ENCODE measurements around the gene PRPF4.
A peak's percentile ranks its signal among the peaks of the same experiment; 100 is the strongest.
"Not testable (repeated sequence)": the region's sequence is repeated elsewhere in the genome, so short reads cannot be mapped to it uniquely, and the experiment has no call there.

The PRPF4 gene

DNA sequence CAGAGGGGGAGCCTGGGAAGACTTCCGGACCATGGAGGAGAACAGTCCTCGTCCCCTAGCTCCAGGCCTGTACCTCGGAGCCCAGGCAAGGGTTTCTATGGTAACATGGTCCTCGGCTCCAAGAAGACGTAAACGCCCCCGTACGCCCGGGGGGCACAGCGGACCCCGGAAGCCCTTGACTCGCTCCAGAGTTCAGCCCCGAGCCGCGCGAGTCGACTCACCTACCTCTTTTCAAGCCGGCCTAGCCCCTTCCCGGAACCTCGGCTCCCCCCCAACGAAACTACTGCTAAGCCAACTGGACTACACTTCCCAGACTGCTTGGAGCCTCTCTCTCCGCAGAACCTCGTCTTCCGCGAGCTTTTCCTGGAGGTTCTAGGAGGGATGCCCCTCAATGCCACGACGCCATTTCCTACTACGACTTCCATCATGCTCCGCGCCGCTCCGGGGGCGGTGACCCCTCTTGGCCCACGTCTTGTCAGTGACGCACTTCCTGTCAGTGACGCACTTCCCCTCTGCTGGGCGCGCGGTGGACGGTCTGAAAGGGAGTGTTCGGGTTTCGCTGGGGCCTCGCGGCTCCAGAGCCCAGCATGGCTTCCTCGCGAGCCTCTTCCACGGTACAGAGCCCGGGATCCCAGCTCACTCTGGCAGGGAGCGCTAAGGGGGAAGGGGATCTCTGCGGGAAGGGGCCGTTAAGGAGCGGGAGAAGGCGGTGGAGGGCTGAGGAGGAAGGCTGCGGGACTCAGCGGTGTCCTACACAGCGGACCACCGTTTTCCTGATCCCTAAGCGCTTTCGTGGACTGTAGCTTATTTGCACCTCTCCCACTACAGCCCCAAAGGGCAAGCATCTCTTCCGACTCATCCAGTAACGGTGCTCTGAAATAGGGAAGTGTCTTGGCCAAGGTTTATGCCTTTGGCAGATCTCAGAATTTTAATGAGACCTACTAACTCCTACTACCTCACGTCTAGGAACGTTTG is at the start of gene PRPF4, which contains the start of gene CDC26:
Gene PRPF4, plus strand, starts transcription at position 502 of the 975 bp plus-strand sequence. Its CDS starts 86 bp downstream, at position 588.
Gene CDC26, minus strand, starts transcription at position 416 of the 975 bp plus-strand sequence. CDS start 3,065 bp downstream, outside the sequence.
- peak; percentile 86 for DNase-seq

DNA sequence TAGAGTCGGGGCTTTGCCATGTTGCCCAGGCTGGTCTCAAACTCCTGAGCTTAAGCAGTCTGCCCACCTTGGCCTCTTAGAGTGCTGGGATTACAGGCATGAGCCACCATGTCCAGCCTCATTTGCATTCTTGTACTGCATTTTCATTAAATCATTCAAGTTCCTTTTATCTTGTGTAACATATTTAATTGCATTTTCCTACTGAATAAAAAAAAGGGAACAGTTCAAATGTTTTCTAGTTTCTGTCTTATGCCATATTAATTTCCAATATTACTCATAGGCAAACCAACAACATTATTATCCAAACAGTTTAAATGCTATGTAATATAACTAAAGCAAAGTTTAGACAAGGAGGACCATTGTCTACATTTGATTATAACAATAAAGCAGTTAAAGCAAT is 48.0 kb upstream of the PRPF4 start:
- no peak for DNase-seq

DNA sequence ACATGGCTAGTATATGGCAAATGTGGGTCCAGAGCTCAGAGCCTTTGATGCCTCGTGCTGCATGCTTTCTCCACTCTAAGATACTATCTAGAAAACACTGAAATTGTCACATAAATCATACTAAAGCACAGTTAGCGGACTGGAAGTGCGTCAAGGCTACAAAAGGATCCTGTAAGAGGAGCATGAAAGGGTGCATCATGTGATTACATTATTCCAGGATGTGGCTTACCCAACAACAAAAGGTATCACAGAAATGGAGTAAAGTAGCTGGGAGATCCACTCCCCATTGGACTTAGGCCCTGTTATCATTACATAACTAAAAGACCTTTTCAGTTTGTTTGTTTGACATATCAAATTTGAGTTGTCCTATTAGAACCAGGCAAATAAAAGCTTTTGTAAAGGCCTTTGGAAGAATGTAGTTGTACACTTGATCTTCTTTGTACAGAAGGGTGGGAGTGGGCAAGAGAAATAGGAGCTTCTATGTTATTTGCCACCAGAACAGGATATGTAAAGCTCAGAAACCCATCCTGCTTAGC is 47.3 kb upstream of the PRPF4 start:
- no peak for DNase-seq

DNA sequence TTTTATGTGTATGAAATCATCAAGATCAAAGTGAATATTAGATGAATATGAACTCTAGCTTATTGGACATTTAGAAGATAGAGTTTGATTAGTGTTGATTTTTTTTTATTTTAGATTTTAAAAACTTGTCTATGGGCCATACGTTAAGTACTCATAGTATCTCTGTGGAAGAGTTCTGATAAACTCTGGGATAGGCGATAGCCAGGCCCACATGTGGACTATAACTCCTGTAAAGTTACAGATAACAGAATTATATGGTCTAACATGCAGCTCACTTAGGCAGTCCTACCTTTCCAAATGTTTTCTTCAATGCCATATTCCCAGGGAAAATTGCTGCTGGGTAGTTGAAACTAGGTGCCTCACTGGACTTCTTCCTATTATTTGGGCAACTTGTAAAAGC is 43.8 kb upstream of the PRPF4 start:
- DNase-seq = no peak

DNA sequence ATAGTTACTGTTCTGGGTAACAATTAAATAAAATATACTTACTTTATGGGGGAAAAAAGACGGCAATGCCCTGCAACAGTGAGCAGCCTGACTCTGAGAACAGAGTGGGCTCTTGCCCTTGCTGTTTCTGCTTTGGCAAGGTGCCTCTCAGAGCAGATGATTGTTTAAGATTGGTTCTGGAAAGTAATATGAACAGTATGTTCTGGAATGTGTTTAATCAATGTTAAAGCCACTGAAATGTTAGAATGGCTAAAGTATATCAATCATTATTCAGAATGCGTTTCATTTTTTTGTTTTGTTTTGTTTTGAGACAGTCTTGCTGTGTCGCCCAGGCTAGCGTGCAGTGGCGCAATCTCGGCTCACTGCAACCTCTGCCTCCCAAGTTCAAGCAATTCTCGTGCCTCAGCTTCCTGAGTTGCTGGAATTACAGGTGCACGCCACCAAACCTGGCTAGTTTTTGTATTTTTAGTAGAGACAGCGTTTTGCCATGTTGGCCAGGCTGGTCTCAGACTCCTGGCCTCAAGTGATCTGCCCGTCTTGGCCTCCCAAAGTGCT is 39.7 kb upstream of the PRPF4 start:
- DNase-seq = not testable (repeated sequence)

DNA sequence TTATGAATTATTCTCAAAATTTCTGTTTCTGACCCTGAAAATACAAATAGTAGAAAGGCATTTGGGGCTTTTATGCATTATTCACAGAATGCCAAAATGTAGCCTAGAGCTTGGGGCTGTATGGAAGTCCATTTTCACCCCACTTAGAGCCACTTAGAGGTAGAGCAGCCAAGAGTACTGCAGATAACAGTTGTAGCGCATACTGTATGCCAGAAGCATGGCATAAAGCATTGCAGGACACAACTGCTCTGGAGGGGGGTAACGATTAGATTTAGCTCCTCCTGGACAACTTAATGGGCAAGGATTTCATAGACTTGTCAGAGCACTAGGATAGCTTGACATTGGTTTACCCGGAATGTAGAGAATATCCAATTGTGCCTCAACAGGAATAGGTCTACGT is 38.4 kb upstream of the PRPF4 start:
- no peak for DNase-seq

DNA sequence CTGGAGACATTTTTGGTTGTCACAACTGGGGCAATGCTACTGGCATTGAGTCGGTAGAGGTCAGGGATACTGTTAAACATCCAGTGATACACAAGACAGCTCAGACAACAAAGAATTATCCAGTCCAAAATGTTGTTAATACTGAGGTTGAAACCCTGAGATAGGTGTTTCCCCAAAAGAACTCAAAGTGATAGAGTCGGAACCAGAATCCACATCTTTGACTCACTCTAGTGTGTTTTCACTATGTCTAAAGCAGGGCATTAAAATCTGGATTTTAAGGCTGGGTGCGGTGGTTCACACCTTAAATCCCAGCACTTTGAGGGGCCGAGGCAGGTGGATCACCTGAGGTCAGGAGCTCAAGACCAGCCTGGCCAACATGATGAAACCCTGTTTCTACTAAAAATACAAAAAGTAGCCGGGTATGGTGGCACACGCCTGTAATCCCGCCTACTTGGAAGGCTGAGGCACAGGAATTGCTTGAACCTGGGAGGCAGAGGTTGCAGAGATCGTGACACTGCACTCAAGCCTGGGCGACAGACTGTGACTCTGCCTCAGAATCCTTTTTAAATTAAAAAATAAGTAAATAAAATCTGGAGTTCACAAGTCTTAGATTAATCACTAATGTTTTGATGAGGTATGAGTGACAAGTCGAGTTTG is 37.1 kb upstream of the PRPF4 start:
- no peak for DNase-seq

DNA sequence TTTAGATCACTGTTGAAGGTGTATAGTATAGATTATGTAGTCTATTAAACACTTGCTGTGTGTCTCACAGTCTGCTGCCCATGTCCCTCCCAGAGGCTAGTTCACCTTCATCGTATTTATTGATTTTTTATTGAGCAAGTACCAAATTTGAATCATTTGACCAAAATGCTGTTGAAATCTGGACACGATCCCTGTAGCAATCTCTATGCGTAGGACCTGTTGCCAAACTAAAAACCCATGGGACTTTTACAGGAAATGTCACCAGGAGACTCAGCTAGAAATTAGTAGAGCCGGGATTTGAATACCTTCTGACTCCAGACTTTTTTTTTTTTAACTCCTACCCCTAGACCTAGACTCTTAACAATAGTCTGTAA is 36.6 kb upstream of the PRPF4 start:
- no peak for DNase-seq

DNA sequence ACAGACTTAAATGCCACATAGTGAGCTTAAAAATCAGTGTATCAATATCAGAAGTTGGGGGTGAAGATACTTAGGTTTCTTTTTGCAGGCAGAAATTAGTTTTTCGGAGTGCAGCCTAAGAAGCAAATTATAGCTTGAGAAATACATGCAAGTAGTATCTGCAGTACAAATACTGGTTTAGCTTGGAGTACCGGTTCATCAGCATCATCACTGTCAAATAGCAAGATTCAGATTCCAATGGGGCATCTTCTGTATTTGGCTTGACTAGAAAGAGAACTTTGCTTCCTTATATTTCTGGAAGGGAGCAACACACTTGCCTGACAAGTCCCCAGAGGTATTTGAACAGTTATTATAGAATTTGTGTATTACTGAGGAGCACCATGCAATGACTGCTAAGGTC is 34.3 kb upstream of the PRPF4 start:
- DNase-seq = no peak

DNA sequence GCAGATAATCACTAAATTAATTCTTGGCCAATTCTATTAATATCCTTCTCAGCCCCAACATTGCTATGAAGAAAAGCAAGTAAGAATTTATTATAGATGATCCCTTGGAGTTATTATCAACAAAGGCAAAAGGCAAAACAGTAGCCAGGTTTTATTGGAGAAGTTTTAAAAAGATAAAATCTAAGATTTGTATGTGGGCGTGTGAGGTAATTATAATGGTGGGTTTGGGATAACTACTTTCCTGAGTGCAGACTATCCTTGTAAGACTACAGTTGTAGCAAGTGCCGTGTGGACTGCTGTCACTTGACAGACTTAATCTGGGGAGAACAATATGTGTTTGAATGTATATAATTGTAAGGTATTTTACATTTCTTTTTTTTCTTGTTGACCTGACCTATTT is 30.9 kb upstream of the PRPF4 start:
- DNase-seq = no peak

DNA sequence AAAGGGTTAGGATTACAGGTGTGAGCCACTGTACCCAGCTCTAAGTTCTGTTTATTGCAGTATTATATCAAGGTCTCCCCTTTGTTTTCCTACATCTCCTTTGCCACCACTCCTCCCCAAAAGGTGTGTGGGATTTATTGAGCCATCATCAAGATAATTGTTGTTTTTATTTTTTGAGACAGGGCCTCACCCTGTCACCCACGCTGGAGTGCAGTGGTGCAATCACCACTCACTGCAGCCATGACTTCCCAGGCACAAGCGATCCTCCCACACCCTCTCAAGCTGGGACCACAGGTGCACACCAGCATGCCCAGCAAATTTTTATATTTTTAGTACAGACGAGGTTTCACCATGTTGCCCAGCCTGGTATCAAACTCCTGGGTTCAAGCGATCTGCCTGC is 29.6 kb upstream of the PRPF4 start:
- DNase-seq = no peak

DNA sequence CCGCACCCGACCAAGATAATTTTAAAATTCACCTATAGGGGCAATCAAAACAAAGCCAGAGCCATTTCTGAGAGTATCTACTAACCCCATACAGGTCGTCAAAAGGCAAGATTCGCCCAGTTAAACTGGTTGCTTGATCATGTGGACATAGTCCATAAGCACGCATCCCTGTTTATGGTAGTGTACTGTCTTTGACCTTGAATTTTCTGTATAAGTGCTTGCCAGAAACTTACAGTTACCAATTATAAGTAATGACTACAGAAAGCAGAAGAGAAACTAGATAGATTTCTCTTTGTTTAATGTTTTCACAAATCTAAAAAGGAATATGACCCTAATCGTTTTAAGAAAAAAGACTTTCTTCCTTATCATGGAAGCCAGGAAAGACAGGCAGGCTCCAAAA is 28.5 kb upstream of the PRPF4 start:
- no peak for DNase-seq

DNA sequence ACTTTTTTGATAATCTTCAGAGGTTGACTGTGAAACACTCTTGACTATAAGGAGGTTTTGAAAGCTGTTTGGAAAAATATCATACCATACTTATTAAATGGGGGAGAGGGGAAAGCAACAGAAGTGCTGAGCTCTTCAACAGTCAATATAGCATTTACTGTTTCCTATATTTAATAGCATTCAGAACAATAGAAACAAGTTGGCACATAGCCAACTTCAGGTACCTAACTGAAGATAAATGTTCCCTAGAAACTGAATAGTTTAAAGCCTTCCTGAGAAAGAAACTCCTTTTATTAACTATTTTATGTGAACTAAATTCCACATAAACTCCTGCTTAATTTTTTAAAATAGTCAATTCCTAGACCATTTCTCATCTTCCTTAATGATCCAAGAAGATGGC is 27.8 kb upstream of the PRPF4 start:
- no peak for DNase-seq

DNA sequence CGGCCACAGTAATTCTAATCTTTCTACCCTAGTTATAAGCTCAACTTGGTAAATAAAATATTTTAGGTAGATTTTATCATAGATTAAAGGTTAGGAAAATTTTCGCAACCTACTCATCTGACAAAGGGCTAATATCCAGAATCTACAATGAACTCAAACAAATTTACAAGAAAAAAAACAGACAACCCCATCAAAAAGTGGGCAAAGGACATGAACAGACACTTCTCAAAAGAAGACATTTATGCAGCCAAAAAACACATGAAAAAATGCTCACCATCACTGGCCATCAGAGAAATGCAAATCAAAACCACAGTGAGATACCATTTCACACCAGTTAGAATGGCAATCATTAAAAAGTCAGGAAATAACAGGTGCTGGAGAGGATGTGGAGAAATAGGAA is 25.8 kb upstream of the PRPF4 start:
- DNase-seq = not testable (repeated sequence)

DNA sequence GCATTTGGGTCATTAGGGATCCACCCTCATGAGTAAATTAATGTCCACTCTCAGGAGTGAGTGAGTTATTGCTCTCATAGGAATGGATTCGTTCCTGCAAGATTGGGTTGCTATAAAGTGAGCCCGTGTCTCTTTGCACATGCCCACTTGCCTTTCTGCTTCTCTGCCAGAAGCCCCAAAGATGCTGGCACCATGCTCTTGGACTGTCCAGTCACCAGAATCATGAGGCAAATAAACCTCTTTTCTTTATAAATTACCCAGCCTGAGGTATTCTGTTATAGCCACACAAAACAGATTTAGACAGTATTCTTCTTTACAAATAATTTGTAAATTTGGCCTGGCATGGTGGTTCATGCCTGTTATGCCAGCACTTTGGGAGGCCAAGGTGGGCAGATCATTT is 24.7 kb upstream of the PRPF4 start:
- DNase-seq = no peak

DNA sequence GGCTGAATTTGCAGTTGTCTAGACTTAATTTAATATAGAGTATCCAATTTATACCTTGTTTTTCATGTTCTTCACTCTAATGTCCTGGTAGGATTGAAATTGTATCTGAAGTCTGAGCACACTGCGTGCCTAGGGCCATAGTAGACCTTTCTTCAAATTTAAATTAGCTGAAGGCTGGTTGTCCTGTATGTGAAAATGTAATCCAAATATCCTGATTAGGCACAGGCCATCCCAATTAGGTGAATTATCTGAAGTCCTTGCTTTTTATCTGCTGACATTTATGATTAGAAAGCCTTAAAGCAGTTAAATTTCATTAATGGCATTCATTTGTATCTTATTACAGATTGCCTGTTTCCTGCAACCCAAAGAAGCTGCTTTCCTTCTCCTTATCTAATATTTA is 20.5 kb upstream of the PRPF4 start:
- DNase-seq = no peak

DNA sequence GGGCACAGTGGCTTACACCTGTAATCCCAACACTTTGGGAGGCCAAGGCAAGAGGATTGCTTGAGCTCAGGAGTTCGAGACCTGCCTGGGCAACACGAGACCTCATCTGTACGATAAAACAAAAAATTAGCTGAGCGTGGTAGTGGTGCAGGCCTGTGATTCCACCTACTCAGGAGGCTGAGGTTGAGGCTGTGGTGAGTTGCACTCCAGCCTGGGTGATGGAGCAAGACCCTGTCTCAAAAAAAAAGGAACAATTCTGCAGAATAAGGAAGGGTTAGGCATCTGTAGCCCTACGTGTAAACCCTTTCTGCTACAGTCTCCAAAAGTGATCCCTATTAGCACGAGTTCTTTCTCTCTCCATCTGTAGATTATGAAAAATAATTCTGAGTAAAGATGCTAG is 20.0 kb upstream of the PRPF4 start:
- no peak for DNase-seq

DNA sequence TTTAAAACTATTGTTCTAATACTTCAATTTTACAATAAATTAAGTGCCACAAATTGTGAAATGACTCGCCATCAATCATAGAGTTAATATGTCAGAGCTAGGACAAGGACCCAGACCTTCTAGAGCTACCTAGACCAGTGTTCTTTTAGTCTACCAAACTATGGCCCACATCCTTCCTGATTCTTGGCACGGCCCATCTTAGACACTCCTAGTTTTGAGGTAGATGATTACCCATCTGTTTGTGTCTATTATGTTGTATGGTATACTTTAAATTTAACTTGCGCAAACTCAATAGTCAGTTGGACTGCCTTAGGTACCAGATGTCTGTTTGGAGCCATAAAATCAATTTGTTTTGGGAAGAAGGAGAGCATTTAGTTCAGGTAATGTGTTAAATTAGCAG is 17.6 kb upstream of the PRPF4 start:
- DNase-seq = no peak

DNA sequence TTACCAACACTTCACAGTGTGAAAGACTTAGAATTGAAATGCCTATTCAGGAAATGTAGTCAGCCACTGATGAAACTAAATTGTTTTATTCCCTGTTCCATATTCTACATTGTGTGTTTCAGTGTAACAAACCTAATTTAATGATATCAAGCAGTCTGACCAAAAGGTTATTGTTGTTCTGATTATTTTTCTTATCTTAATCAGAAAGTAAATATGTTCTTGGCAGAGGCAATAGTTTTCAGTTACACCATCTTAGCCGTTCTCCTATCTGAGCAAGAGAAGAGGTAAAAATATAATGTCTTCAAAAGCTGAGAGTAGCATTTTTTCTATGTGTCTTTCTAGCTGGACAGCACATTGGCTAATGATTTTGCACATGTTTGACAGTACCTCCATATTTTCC is 17.2 kb upstream of the PRPF4 start:
- no peak for DNase-seq

DNA sequence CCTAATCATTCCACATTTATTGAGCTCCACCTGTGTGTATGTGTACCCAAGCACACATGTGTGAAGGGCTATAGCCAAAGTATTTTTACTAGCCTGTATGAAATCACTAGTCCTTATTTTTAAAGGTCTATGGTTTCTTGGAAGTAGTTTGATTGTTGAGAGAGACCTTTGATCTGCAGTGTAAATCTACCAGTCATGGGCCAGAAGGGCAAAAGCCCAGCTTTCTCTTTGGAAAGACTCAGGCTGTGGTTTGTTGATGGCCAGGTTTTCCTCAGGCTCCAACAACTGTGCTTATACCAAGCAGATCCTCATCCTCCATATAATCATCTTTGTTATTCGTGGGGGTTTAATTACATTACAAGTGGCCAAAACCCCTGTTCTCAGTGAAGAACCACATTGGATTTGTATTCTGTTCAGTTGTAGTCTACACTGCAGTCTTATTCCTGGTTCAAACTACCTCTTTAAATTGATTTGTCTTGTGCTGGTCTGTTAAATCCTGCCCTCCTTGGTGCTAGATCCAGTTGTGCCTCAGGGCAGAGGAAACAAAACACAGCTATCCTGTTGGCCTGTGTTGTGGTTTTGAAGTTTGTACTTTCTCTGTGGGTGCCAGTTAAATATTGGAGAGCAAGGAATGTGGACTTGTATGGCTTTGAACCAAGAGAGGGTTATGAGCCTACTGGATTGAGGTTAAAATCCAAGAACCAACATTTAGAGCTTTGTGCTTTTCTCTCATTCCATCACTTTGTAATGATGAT is 13.4 kb upstream of the PRPF4 start:
- DNase-seq = no peak

DNA sequence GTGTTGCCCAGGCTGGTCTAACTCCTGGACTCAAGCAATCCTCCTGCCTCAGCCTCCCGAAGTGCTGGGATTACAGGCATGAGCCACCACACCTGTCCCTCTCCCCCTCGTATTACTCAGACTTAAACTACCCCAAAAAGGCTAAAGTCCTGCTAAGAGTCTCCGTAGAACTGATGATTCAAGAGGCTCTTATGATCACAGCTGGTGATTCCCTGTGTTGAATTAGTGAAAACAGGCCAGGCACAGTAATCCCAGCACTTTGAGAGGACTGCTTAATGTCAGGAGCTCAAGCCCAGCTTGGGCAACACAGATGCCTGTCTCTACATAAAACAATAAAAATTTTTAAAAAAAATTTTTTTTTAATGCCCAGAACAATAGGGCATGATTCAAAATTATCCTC is 9.3 kb upstream of the PRPF4 start:
- no peak for DNase-seq

DNA sequence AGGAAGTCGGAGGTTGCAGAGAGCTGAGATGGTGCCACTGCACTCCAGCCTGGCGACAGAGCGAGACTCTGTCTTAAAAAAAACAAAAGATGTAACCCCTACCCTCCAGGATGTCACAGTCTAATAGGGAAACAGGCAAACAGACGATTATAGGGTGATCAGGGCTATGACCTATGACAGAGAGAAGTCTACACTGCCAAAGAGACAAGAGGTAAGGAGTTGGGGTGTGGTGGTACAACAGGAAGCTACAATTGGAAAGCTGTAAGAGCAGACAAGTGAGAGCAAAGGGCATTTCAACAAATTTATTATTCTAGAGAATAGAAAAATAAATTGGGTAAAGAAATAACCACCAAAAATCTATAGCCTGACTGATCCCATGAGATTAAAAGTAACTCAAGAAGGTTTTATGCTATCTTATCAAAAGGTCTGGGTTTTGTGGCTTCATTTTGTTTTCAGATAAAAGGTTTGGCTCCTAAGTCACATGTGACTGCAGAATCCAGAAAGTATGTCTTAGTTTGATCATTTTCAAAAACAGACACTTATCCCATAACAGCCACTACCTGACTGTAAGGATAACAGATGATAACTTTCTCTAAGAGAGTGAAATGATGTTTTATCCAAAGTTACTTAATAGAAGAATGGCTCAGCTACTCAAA is 7.4 kb upstream of the PRPF4 start:
- DNase-seq = no peak
